K562 (cell line): ENCODE results near the gene GLRA3. TPM values are rescaled to one million over a fixed set of nuclear protein-coding genes. Genes with fewer than 3 reads are reported as not detected.

Experiments
- ATAC-seq: fragments of 200-7000 bp; cut with Tn5 transposase; 3 replicates; pipeline ENCODE4 v1.9.1; 2020; ENCODE audit warnings: moderate library complexity
- BruUV-seq: library from RNA; stranded (reverse); fragments of 400-500 nt; replicated peaks from 2 replicates; lab custom pipeline; 2021; lab: Mats Ljungman, UMichigan
- CTCF ChIA-PET: fragments of 300-600 bp; formaldehyde crosslinking; extraction: SDS; loops from one replicate; lab custom pipeline; 2021; ENCODE audit warnings: low intra/inter-chr PET ratio; lab: Yijun Ruan, JAX
- POLR2A ChIA-PET: fragments of 300-600, 350-650 bp; sonication (Branson Sonifier 250); formaldehyde crosslinking; extraction: SDS; loops from one replicate; lab custom pipeline; 2021; ENCODE audit warnings: antibody characterized with exemption, inconsistent platforms; lab: Yijun Ruan, JAX
- DNase-seq, 4 experiments: peaks; one replicate each; pipeline versions ENCODE4 v3.0.0 to v3.0.0-alpha.2; 2011 to 2018; ENCODE audit warnings: low spot score in 3 of 4, mixed read lengths in 3 of 4; ENCODE audit errors: extremely low read depth in 1 of 4
- FAIRE-seq: peaks from 2 replicates; lab custom pipeline; 2011; peaks lifted over from hg19 to GRCh38; lab: Jason Lieb, UNC
- H2AFZ ChIP-seq: 2 replicates; pipeline ENCODE4 v1.6.0; 2011; ENCODE audit warnings: low read depth, low read length, control low read depth, inconsistent platforms
- H3K27ac ChIP-seq: fragments of 200-600 bp; 3 replicates; pipeline ENCODE4 v1.8.0; 2011; ENCODE audit warnings: low read depth, mild to moderate bottlenecking, control low read depth, inconsistent platforms, low read length, moderate library complexity, mixed read lengths; ENCODE audit errors: extremely low read depth
- H3K27me3 ChIP-seq, 2 experiments: fragments of 300-600 bp in 1 of 2; 2 replicates in 1 of 2; 3 replicates in 1 of 2; pipeline versions ENCODE4 v1.6.0 to v1.8.0; 2011; ENCODE audit warnings: inconsistent platforms in 2 of 2, low read length in 2 of 2, mild to moderate bottlenecking in 1 of 2, mixed read lengths in 1 of 2, moderate library complexity in 1 of 2; ENCODE audit not compliant: control insufficient read depth in 2 of 2, insufficient read depth in 2 of 2
- H3K36me3 ChIP-seq: fragments of 300-600 bp; 3 replicates; pipeline ENCODE4 v1.8.0; 2011; ENCODE audit warnings: mild to moderate bottlenecking, low read length, inconsistent platforms; ENCODE audit not compliant: control insufficient read depth, insufficient read depth
- H3K4me1 ChIP-seq, 2 experiments: fragments of 200-600 bp in 1 of 2; replicated peaks in 1 of 2; 2 replicates in 1 of 2; 3 replicates in 1 of 2; pipeline versions ENCODE4 v1.5.1 to v1.8.0; 2011; ENCODE audit warnings: inconsistent platforms in 2 of 2, low read length in 2 of 2, mild to moderate bottlenecking in 1 of 2, mixed read lengths in 1 of 2, moderate library complexity in 1 of 2; ENCODE audit not compliant: control insufficient read depth in 2 of 2, insufficient read depth in 2 of 2
- H3K4me2 ChIP-seq: 2 replicates; pipeline ENCODE4 v1.6.1; 2011; ENCODE audit warnings: low read length, control low read depth, inconsistent platforms, mixed read lengths; ENCODE audit not compliant: insufficient read depth
- H3K4me3 ChIP-seq: fragments of 200-600 bp; sonication (generic), shearing (Covaris generic); 2 replicates; pipeline ENCODE4 v1.5.1; 2016; ENCODE audit warnings: control low read depth, inconsistent platforms
- H3K79me2 ChIP-seq: fragments of 200-600 bp; 3 replicates; pipeline ENCODE4 v1.8.0; 2011; ENCODE audit warnings: low read length, inconsistent platforms; ENCODE audit not compliant: control insufficient read depth, insufficient read depth
- H3K9ac ChIP-seq, 2 experiments: 2 replicates each; pipeline versions ENCODE4 v1.6.0 to v1.6.1; 2011; ENCODE audit warnings: low read depth in 2 of 2, low read length in 2 of 2, control low read depth in 1 of 2, inconsistent platforms in 1 of 2, mild to moderate bottlenecking in 1 of 2, mixed read lengths in 1 of 2; ENCODE audit not compliant: insufficient read depth in 1 of 2
- H3K9me1 ChIP-seq: one replicate; pipeline ENCODE4 v1.6.0; 2011; ENCODE audit warnings: inconsistent platforms, mild to moderate bottlenecking, low read length, moderate library complexity; ENCODE audit not compliant: control insufficient read depth, insufficient read depth
- H3K9me3 ChIP-seq: replicated peaks from 2 replicates; pipeline ENCODE4 v1.5.1; 2011; ENCODE audit warnings: low read depth, low read length, inconsistent platforms; ENCODE audit not compliant: control insufficient read depth, insufficient read depth
- H4K20me1 ChIP-seq: replicated peaks from 2 replicates; pipeline ENCODE4 v1.6.1; 2011; ENCODE audit warnings: low read length, inconsistent platforms, mixed read lengths; ENCODE audit not compliant: control insufficient read depth, insufficient read depth
- BMI1 ChIP-seq: fragments of 150-350 bp; IDR thresholded peaks from 2 replicates; pipeline ENCODE4 v1.6.1; 2014; ENCODE audit warnings: low read length
- NUFIP1 ChIP-seq: fragments of 450-650 bp; IDR thresholded peaks from 2 replicates; pipeline ENCODE4 v1.6.1; 2018; ENCODE audit not compliant: partially characterized antibody
- RFX1 ChIP-seq: fragments of 450-650 bp; IDR thresholded peaks from 2 replicates; pipeline ENCODE4 v1.6.1; 2016; ENCODE audit warnings: mild to moderate bottlenecking, moderate library complexity
- WGBS: fragments of 100-300 bp; shearing (Covaris generic); methylation state at CpG from one replicate; pipeline ENCODE4 v1.1.6; 2016; ENCODE audit warnings: low coverage, mixed read lengths; ENCODE audit not compliant: insufficient coverage; ENCODE audit errors: missing lambda C conversion rate; 5-methylcytosine and 5-hydroxymethylcytosine counted together
- in situ Hi-C: fragments of 300-500 bp; cut with MboI; formaldehyde crosslinking; loops from 4 replicates; pipeline ENCODE4 v1.15.0; 2018; ENCODE audit warnings: inconsistent platforms, mixed read lengths
- intact Hi-C: fragments of 100-400 bp; cut with micrococcal nuclease; formaldehyde crosslinking; loops from 2 replicates; pipeline ENCODE4 v1.14.2; 2022
- polyA plus RNA-seq, 8 experiments: library from polyadenylated mRNA; depleted of rRNA in 4 of 8; stranded (reverse) in 5 of 8; unstranded in 3 of 8; fragments of >200 nt; fragmentation: Nextera tagmentation in 2 of 8; fragmentation: Illumina TruSeq in 1 of 8; extraction: Ambion mirVana in 2 of 8; extraction: Trizol in 1 of 8; gene quantifications; 2 replicates each; pipeline versions ENCODE4 v1.2.1 to v1.2.3, GENCODE V29; 2011 to 2014; ENCODE audit warnings: inconsistent platforms in 1 of 8, missing spikeins in 1 of 8
- total RNA-seq, 7 experiments: library from RNA; depleted of rRNA in 6 of 7; stranded (reverse); fragments of >200 nt in 6 of 7; fragmentation: Illumina TruSeq in 2 of 7; extraction: Trizol in 2 of 7; gene quantifications; 2 replicates each; pipeline versions ENCODE4 v1.2.1 to v1.2.3, GENCODE V29; 2011 to 2021; ENCODE audit warnings: low replicate concordance in 1 of 7

GLRA3 gene
- total and polyA plus RNA-seq, 9 of the 15 experiments (the other 6 are each of a cell fraction or from before 2014, with no cell fraction given): 0.06 to 0.14 (median 0.08) TPM; not detected in 2

GRCh38 chr4:174761451-174761850 lies 67.6 kb downstream of the GLRA3 start:
- H3K79me2 ChIP-seq: no peaks in the 10 kb centered on the region
- H3K36me3 ChIP-seq: no peaks in the 10 kb centered on the region
- DNase-seq (no peak), ATAC-seq (no peak), FAIRE-seq (no peak)
- H3K4me1 ChIP-seq: no peaks in the 10 kb centered on the region
- no peak for TF ChIP-seq NUFIP1
- no peak overlapping the region for H3K27ac ChIP-seq
- BruUV-seq: no TSS peak
- H4K20me1 ChIP-seq: no peaks in the 10 kb centered on the region
- no peaks in the 10 kb centered on the region for H3K9me1 ChIP-seq
- no peak overlapping the region for H3K9ac ChIP-seq
- H3K27me3 ChIP-seq: no peaks in the 10 kb centered on the region
- 18% methylated on average over 1 of the region's 1 CpG for WGBS
- CTCF ChIA-PET: no interaction called here
- in situ Hi-C loops (no loop called here), intact Hi-C loops (loop anchor here (5.0 to 10.0 kb wide), 2 partner anchors 66 to 1573 kb away; partner anchors contain the start of gene GLRA3)
- POLR2A ChIA-PET: no interaction called here
- no peak overlapping the region for H3K4me2 ChIP-seq
- no peaks in the 10 kb centered on the region for H3K9me3 ChIP-seq
- no peak overlapping the region for H2AFZ ChIP-seq
- no peak overlapping the region for H3K4me3 ChIP-seq

DNA sequence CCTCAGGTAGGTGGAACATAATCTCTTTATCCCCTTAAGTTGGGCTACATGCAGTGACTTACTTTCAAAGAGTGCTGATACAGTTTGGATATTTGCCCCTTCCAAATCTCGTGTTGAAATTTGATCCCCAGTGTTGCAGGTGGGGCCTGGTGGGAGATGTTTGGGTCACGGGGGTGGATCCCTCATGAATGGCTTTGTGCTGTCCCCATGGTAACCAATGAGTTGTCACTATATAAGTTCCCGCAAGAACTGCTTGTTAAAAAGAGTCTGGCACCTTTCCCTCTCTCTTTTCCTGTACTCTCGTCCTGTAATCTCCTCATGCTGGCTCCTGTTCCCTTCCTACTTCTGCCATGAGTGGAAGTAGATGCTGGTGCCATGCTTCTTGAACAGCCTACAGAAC lies 71.3 kb downstream of the GLRA3 start:
- 8% methylated on average over 4 of the region's 4 CpGs for WGBS
- Histone ChIP-seq H3K4me3 (no peak overlapping the region), H3K9me1 (no peaks in the 10 kb centered on the region), H3K4me2 (no peak overlapping the region), H3K27me3 (no peaks in the 10 kb centered on the region), H3K79me2 (no peaks in the 10 kb centered on the region), H3K9me3 (no peaks in the 10 kb centered on the region), H3K9ac (no peak overlapping the region), H3K36me3 (no peaks in the 10 kb centered on the region), H3K27ac (no peak overlapping the region), H3K4me1 (no peaks in the 10 kb centered on the region), H4K20me1 (no peaks in the 10 kb centered on the region), H2AFZ (peak overlapping the region; percentile 42; the same call in 1 of the 2 replicates)
- in situ Hi-C loops: no loop called here
- no TSS peak for BruUV-seq
- intact Hi-C loops: no loop called here
- ATAC-seq (peak; percentile 72), FAIRE-seq (no peak), DNase-seq (peak in 1 of 4 experiments; percentile 40)
- ChIA-PET CTCF (no interaction called here), POLR2A (no interaction called here)
- TF ChIP-seq BMI1 (no peak), RFX1 (peak; percentile 79)
